ENCODE results near the gene ADCY5. TPM values are rescaled to one million over a fixed set of nuclear protein-coding genes. Genes with fewer than 3 reads are reported as not detected.

Gene ADCY5
- total RNA-seq, 2 donors from 2014 or later, result 105 to 163 TPM

DNA sequence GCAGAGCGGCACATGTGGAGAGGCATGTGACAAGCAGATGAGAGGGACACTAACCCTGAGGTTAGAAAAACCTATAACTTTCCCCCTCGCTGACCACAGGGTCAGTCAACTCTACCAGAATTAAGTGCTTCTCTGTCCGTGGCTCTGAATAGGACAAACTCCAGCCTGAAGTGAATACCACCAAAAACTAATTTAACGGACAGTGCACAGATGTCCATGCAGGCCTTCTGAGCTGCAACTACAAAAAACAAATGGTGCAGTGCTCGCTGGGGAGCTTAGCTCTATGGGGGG is 59.3 kb downstream of the ADCY5 start:
- Histone ChIP-seq H3K4me1 (peaks cover 0 to 96% of the 10 kb centered on the region in 2 donors), H3K27ac (peak overlapping the region; percentile 91 to 92), H3K9me3 (no peaks in the 10 kb centered on the region), H3K36me3 (no peaks in the 10 kb centered on the region), H3K27me3 (no peaks in the 10 kb centered on the region), H3K4me3 (no peak overlapping the region)
- TF ChIP-seq, protein P1, sequence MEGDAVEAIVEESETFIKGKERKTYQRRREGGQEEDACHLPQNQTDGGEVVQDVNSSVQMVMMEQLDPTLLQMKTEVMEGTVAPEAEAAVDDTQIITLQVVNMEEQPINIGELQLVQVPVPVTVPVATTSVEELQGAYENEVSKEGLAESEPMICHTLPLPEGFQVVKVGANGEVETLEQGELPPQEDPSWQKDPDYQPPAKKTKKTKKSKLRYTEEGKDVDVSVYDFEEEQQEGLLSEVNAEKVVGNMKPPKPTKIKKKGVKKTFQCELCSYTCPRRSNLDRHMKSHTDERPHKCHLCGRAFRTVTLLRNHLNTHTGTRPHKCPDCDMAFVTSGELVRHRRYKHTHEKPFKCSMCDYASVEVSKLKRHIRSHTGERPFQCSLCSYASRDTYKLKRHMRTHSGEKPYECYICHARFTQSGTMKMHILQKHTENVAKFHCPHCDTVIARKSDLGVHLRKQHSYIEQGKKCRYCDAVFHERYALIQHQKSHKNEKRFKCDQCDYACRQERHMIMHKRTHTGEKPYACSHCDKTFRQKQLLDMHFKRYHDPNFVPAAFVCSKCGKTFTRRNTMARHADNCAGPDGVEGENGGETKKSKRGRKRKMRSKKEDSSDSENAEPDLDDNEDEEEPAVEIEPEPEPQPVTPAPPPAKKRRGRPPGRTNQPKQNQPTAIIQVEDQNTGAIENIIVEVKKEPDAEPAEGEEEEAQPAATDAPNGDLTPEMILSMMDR (IDR thresholded peaks at IDR 0.05), result no peak
- DNase-seq (ENCODE audit: low spot score), result no peak

DNA sequence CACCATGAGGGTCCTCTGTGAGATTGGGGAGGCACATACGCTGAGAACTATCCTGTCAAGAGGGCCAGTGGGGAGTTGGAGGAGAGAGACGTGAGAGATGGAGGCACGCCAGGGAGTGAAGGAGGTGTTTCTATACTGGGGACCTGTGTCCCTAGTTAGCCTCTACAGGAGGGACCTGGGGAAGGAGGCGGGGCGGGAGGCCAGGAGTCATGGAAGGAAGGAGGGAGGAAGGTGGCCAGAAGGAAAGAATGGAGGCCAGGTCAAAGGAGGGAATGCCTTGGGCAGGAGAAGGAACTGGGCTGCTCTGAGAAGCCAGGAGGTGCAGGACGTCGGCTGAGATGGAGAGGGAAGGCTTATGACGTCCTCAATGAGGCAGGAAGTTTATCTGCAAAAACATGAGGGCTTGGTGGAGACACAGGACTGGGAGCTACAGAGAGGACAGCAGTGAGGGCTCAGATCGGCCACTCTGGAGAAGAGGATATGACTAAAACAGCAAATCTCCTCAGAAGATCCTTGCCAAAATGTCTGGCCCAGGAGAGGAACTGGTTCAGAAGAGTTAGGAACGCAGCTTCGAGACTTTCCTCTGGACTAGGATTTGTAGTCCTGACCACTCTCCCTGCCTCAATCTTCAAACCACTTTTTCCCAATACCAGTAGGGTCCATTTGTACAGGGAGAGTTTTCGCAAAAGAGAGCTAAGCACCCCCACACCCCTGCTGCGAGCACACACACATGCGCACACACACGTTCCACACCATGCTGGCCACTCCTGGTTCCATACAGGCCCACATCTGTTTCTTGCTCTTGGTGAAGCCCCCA is 59.9 kb downstream of the ADCY5 start:
- no peaks in the 10 kb centered on the region for H3K36me3 ChIP-seq
- H3K9me3 ChIP-seq, result no peaks in the 10 kb centered on the region
- no peak for DNase-seq (ENCODE audit: low spot score)
- H3K27me3 ChIP-seq, result no peaks in the 10 kb centered on the region
- peaks cover 0 to 96% of the 10 kb centered on the region in 2 donors for H3K4me1 ChIP-seq
- peak overlapping the region; percentile 91 to 92 for H3K27ac ChIP-seq
- TF ChIP-seq, protein P1 (IDR thresholded peaks at IDR 0.05), result no peak
- no peak overlapping the region for H3K4me3 ChIP-seq

DNA sequence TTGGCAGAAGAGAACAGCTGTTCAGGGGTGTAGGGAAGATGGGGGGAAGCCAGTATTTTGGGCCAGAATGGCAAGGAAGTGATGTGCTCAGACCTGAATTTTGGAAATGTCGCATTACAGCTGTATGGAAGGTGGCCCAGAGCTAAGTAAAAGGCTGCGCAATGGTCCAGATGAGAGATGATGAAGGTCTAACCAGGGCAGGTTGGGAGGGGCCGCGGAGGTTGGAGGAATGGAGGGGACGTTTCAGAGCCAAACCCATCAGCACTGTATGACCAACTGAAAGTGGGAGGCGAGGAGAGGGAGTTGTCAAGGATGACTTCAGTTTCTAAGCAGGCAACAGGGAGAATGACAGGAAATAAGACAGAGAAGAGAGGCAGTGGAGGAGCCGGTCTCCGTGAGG is 60.8 kb downstream of the ADCY5 start:
- TF ChIP-seq, protein P1 (IDR thresholded peaks at IDR 0.05), result no peak
- H3K4me1 ChIP-seq, result peaks cover 0 to 96% of the 10 kb centered on the region in 2 donors
- H3K36me3 ChIP-seq, result no peaks in the 10 kb centered on the region
- DNase-seq (ENCODE audit: low spot score), result no peak
- no peaks in the 10 kb centered on the region for H3K9me3 ChIP-seq
- peak overlapping the region; percentile 91 to 92 for H3K27ac ChIP-seq
- no peaks in the 10 kb centered on the region for H3K27me3 ChIP-seq
- H3K4me3 ChIP-seq, result no peak overlapping the region

DNA sequence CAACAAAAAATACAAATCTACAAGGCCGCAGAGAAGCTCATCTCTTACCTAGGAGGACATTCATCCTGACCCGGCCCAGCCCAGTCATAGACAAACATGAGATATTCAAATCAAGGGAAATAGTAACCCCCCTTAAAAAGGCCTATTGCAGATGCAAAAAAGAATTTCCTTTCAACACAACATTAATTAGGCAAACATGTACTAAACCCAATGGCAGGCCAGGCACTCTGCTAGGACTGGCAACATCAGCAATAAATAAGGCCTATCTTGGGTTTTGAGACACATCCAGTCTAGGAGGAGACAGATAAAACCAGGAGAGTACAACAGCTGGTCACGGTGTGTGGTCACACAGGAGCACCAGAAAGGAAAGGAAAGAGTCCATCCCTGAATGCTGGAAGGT is 61.4 kb downstream of the ADCY5 start:
- Histone ChIP-seq H3K36me3 (no peaks in the 10 kb centered on the region), H3K27me3 (no peaks in the 10 kb centered on the region), H3K27ac (peak overlapping the region; percentile 91 to 92), H3K4me3 (no peak overlapping the region), H3K9me3 (no peaks in the 10 kb centered on the region), H3K4me1 (peaks cover 0 to 95% of the 10 kb centered on the region in 2 donors)
- TF ChIP-seq, protein P1 (IDR thresholded peaks at IDR 0.05), result no peak
- DNase-seq (ENCODE audit: low spot score), result no peak

DNA sequence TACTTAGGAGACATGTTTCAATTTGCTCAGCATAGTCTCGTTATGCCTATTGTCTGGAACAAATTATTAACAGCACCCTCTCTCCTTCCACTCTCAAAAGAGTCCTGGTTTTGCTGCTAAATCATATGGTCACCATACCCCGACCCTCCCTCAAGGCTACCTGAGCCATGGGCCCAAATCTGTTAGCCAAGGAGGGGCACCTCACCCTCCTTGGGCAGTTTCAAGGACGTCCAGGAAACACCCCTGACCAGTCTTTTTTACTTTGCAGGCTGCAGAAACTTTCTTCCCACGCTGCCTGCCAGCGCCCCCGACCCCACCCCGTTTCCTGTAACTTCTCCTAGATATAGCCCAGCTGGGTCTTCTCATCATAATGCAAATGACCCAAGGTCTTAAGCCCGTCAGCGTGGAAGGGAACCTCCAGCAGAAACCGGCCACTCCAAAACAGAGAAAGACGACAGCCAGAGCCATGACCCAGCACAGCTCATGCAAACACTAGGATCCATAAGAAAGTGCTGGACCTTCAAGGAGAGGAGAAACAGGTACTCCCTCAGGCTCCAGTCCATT is 62.3 kb downstream of the ADCY5 start:
- TF ChIP-seq, protein P1 (IDR thresholded peaks at IDR 0.05), result no peak
- Histone ChIP-seq H3K9me3 (no peaks in the 10 kb centered on the region), H3K27me3 (no peaks in the 10 kb centered on the region), H3K4me3 (no peak overlapping the region), H3K4me1 (peaks cover 0 to 90% of the 10 kb centered on the region in 2 donors), H3K27ac (peak overlapping the region; percentile 91 to 92), H3K36me3 (no peaks in the 10 kb centered on the region)
- no peak for DNase-seq (ENCODE audit: low spot score)

Data from right atrium auricular region (tissue), 2 donors.